A673 (cell line): ENCODE data around the gene RAMP1.

Source experiments
- EZH2 ChIP-seq: fragments of 200-600 bp; sonication (generic); IDR thresholded peaks from 2 replicates; pipeline ENCODE4 v1.6.1; 2017; ENCODE audit warnings: borderline replicate concordance, low read depth, mild to moderate bottlenecking, mixed read lengths, antibody characterized with exemption, low read length; ENCODE audit not compliant: poor library complexity, severe bottlenecking
- TF ChIP-seq, protein P1 (sequence below): fragments of 300-800, 200-600 bp; sonication (generic); conservative IDR thresholded peaks from 2 replicates; pipeline ENCODE4 v1.5.1; 2017; ENCODE audit warnings: low read depth, mild to moderate bottlenecking, antibody characterized with exemption, low read length, moderate library complexity, mixed read lengths

DNA sequence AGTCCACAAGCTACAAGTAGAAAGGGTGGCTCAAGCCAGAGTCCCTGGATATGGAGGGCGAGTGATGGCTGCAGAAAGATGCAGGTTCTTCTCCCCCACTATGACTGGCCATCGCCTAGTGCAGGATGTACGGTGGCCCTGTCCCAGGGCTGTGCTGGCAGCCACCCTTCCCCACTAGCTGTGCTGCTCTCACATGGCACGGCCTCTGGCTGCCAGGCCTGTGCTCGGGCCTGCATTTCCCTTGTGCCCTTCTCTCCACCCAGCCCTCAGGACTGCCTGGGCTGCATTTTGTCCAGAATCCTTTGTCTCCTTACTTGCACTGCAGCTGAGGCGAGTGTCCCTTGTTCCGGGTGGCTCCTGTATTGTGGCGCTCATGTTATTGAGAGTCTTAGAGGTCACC lies 1.6 kb upstream of the RAMP1 start:
- TF ChIP-seq, protein P1, sequence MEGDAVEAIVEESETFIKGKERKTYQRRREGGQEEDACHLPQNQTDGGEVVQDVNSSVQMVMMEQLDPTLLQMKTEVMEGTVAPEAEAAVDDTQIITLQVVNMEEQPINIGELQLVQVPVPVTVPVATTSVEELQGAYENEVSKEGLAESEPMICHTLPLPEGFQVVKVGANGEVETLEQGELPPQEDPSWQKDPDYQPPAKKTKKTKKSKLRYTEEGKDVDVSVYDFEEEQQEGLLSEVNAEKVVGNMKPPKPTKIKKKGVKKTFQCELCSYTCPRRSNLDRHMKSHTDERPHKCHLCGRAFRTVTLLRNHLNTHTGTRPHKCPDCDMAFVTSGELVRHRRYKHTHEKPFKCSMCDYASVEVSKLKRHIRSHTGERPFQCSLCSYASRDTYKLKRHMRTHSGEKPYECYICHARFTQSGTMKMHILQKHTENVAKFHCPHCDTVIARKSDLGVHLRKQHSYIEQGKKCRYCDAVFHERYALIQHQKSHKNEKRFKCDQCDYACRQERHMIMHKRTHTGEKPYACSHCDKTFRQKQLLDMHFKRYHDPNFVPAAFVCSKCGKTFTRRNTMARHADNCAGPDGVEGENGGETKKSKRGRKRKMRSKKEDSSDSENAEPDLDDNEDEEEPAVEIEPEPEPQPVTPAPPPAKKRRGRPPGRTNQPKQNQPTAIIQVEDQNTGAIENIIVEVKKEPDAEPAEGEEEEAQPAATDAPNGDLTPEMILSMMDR = no peak
- no peak for TF ChIP-seq EZH2
